ENCODE results near the gene OSTN. TPM values are rescaled to one million over a fixed set of nuclear protein-coding genes. Genes with fewer than 3 reads are reported as not detected.

Gene OSTN
- total and polyA plus RNA-seq, 2 donors (not counting 3 experiments of a cell fraction or from before 2014, with no cell fraction given): not detected

GRCh38 chr3:191301782-191302411 lies 102.9 kb downstream of the OSTN start:
- no peaks in the 10 kb centered on the region for H3K4me1 ChIP-seq (ENCODE audit: control insufficient read depth, extremely low read depth, insufficient read depth, low read length)
- H3K79me2 ChIP-seq (ENCODE audit: control insufficient read depth, insufficient read depth, low read length): no peaks in the 10 kb centered on the region
- H3K27me3 ChIP-seq (ENCODE audit: control insufficient read depth in 2 of 2, insufficient read depth in 2 of 2, low read length in 2 of 2): no peaks in the 10 kb centered on the region
- H3K9me1 ChIP-seq (replicated peaks; ENCODE audit: control insufficient read depth, extremely low read depth, insufficient read depth, low read length): no peaks in the 10 kb centered on the region
- no peak for FAIRE-seq
- intact Hi-C loops (cut with micrococcal nuclease): no loop called here
- H3K4me3 ChIP-seq (replicated peaks in 1 of 3; ENCODE audit: insufficient read depth in 1 of 3, low read depth in 1 of 3, low read length in 3 of 3): no peak overlapping the region
- no peaks in the 10 kb centered on the region for H3K9me3 ChIP-seq (replicated peaks; ENCODE audit: control insufficient read depth, insufficient read depth, low read length)
- dilution Hi-C loops (cut with MboI; ENCODE audit: extremely low pct_ligation_motif_present, low sequenced_read_pairs): no loop called here
- no peak overlapping the region for H3K27ac ChIP-seq (ENCODE audit: insufficient read depth, low read depth, low read length)
- H3K36me3 ChIP-seq (ENCODE audit: control insufficient read depth in 2 of 2, extremely low read depth in 1 of 2, insufficient read depth in 2 of 2, low read length in 2 of 2): no peaks in the 10 kb centered on the region
- no peak overlapping the region for H2AFZ ChIP-seq (ENCODE audit: low read depth, low read length)
- DNase-seq (ENCODE audit: low read depth, low spot score): no peak
- ChIA-PET CTCF (no interaction called here), POLR2A (no interaction called here)
- no peak overlapping the region for H3K9ac ChIP-seq (replicated peaks; ENCODE audit: extremely low read depth, insufficient read depth, low read length)
- no peaks in the 10 kb centered on the region for H4K20me1 ChIP-seq (replicated peaks; ENCODE audit: control insufficient read depth, extremely low read depth, insufficient read depth, low read length)
- no peak overlapping the region for H3K4me2 ChIP-seq (ENCODE audit: insufficient read depth, low read length)
- BruUV-seq (replicated peaks): no TSS peak
- no peak for TF ChIP-seq FOS (IDR thresholded peaks at IDR 0.05; ENCODE audit: borderline replicate concordance, insufficient read depth, low read length)
- TF ChIP-seq JUN (IDR thresholded peaks at IDR 0.05; ENCODE audit: borderline replicate concordance, insufficient read depth, insufficient read length, low read depth): no peak
- no peak for TF ChIP-seq MYC (IDR thresholded peaks at IDR 0.05; ENCODE audit: low read depth, low read length)
- no peak for TF ChIP-seq CTCF (IDR thresholded peaks at IDR 0.05; ENCODE audit: extremely low read depth in 1 of 2, insufficient read depth in 1 of 2, low read depth in 1 of 2, low read length in 2 of 2)
- TF ChIP-seq POLR2AphosphoS5 (IDR thresholded peaks at IDR 0.05; ENCODE audit: insufficient read depth, low read depth, low read length): no peak
- TF ChIP-seq GATA2 (IDR thresholded peaks at IDR 0.05; ENCODE audit: insufficient read depth, insufficient read length, low read depth, low read length): no peak
- TF ChIP-seq POLR2A (IDR thresholded peaks at IDR 0.05; ENCODE audit: low read depth, low read length): no peak
- no peak for TF ChIP-seq EZH2 (IDR thresholded peaks at IDR 0.05; ENCODE audit: borderline replicate concordance, low read depth, low read length, severe bottlenecking)
- no peak for TF ChIP-seq MAX (IDR thresholded peaks at IDR 0.05; ENCODE audit: insufficient read depth, insufficient read length)

All from endothelial cell of umbilical vein (primary cell).